BLaER1 (cell line): ENCODE data around the gene PRAMEF20.
"Not testable (repeated sequence)": the region's sequence is repeated elsewhere in the genome, so short reads cannot be mapped to it uniquely, and the experiment has no call there.

Experiments used
- H3K27ac ChIP-seq: shearing (Covaris generic); formaldehyde crosslinking; 2 replicates; pipeline ENCODE4 v1.8.1; 2022
- H3K27me3 ChIP-seq: shearing (Covaris generic); formaldehyde crosslinking; 2 replicates; pipeline ENCODE4 v1.8.1; 2022
- H3K36me3 ChIP-seq: shearing (Covaris generic); formaldehyde crosslinking; 2 replicates; pipeline ENCODE4 v1.8.1; 2022
- H3K4me1 ChIP-seq: shearing (Covaris generic); formaldehyde crosslinking; 2 replicates; pipeline ENCODE4 v1.8.1; 2022
- H3K4me2 ChIP-seq: shearing (Covaris generic); formaldehyde crosslinking; 2 replicates; pipeline ENCODE4 v1.8.1; 2022
- H3K4me3 ChIP-seq: shearing (Covaris generic); formaldehyde crosslinking; 2 replicates; pipeline ENCODE4 v1.8.1; 2022
- H3K9ac ChIP-seq: shearing (Covaris generic); formaldehyde crosslinking; 2 replicates; pipeline ENCODE4 v1.8.1; 2022
- H3K9me3 ChIP-seq: shearing (Covaris generic); formaldehyde crosslinking; 2 replicates; pipeline ENCODE4 v1.8.1; 2022
- H4K20me1 ChIP-seq: shearing (Covaris generic); formaldehyde crosslinking; 2 replicates; pipeline ENCODE4 v1.8.1; 2022
- Cebpa-rat ChIP-seq: shearing (Covaris generic); IDR thresholded peaks from 2 replicates; pipeline ENCODE4 v1.8.1; 2022

PRAMEF20 gene

GRCh38 chr1:13410150-13410549 is at the start of gene PRAMEF20:
Gene PRAMEF20, plus strand, starts transcription at chr1:13410450. Its CDS starts 5,905 bp downstream, at chr1:13416355.
- not testable (repeated sequence) for H3K4me1 ChIP-seq, H3K27me3 ChIP-seq, H3K4me2 ChIP-seq, H3K9me3 ChIP-seq, H4K20me1 ChIP-seq, H3K27ac ChIP-seq, H3K4me3 ChIP-seq, H3K9ac ChIP-seq, H3K36me3 ChIP-seq

GRCh38 chr1:13362364-13362763 is 47.9 kb upstream of the PRAMEF20 start:
- not testable (repeated sequence) for H3K4me2 ChIP-seq, H3K9ac ChIP-seq, H3K36me3 ChIP-seq, H3K27ac ChIP-seq, H3K9me3 ChIP-seq, H4K20me1 ChIP-seq, H3K4me3 ChIP-seq, H3K27me3 ChIP-seq, H3K4me1 ChIP-seq

GRCh38 chr1:13364928-13365327 is 45.3 kb upstream of the PRAMEF20 start:
- not testable (repeated sequence) for H3K27ac ChIP-seq, H4K20me1 ChIP-seq, H3K27me3 ChIP-seq, H3K36me3 ChIP-seq, H3K4me1 ChIP-seq, H3K4me3 ChIP-seq, H3K4me2 ChIP-seq, H3K9ac ChIP-seq, H3K9me3 ChIP-seq

GRCh38 chr1:13366536-13366935 is 43.7 kb upstream of the PRAMEF20 start:
- H3K4me3 ChIP-seq, H3K4me2 ChIP-seq, H4K20me1 ChIP-seq, H3K9me3 ChIP-seq, H3K9ac ChIP-seq, H3K27me3 ChIP-seq, H3K27ac ChIP-seq, H3K36me3 ChIP-seq, H3K4me1 ChIP-seq: not testable (repeated sequence)

- H4K20me1 ChIP-seq, H3K4me1 ChIP-seq, H3K27me3 ChIP-seq, H3K27ac ChIP-seq, H3K4me2 ChIP-seq, H3K4me3 ChIP-seq, H3K9me3 ChIP-seq, H3K36me3 ChIP-seq, H3K9ac ChIP-seq: not testable (repeated sequence)
Measured at GRCh38 chr1:13368544-13368943, 41.7 kb upstream of the PRAMEF20 start.

- not testable (repeated sequence) for H4K20me1 ChIP-seq, H3K27me3 ChIP-seq, H3K4me2 ChIP-seq, H3K4me1 ChIP-seq, H3K9me3 ChIP-seq, H3K4me3 ChIP-seq, H3K27ac ChIP-seq, H3K36me3 ChIP-seq, H3K9ac ChIP-seq
Measured at GRCh38 chr1:13378983-13379382, 31.3 kb upstream of the PRAMEF20 start.

- not testable (repeated sequence) for H3K27me3 ChIP-seq, H3K4me3 ChIP-seq, H3K36me3 ChIP-seq, H4K20me1 ChIP-seq, H3K4me1 ChIP-seq, H3K9ac ChIP-seq, H3K27ac ChIP-seq, H3K4me2 ChIP-seq, H3K9me3 ChIP-seq
Measured at GRCh38 chr1:13380380-13380779, 29.9 kb upstream of the PRAMEF20 start.

GRCh38 chr1:13389332-13389731 is 20.9 kb upstream of the PRAMEF20 start, which contains the start of gene PRAMEF17:
Gene PRAMEF17, plus strand, starts transcription at chr1:13389632. Its CDS starts 26 bp downstream, at chr1:13389658.
- H3K9me3 ChIP-seq, H3K27ac ChIP-seq, H3K4me1 ChIP-seq, H3K4me2 ChIP-seq, H3K36me3 ChIP-seq, H3K4me3 ChIP-seq, H3K27me3 ChIP-seq, H3K9ac ChIP-seq, H4K20me1 ChIP-seq: not testable (repeated sequence)

GRCh38 chr1:13393004-13393403 is 17.2 kb upstream of the PRAMEF20 start:
- not testable (repeated sequence) for H3K9me3 ChIP-seq

GRCh38 chr1:13394761-13395160 is 15.5 kb upstream of the PRAMEF20 start:
- H3K4me3 ChIP-seq, H3K9me3 ChIP-seq, H3K4me1 ChIP-seq, H3K27me3 ChIP-seq, H3K9ac ChIP-seq, H3K36me3 ChIP-seq, H3K27ac ChIP-seq, H4K20me1 ChIP-seq, H3K4me2 ChIP-seq: not testable (repeated sequence)

More at GRCh38 chr1:13393004-13393403, 17.2 kb upstream of the PRAMEF20 start:
- not testable (repeated sequence) for H3K36me3 ChIP-seq, H3K4me1 ChIP-seq, H3K9ac ChIP-seq, H3K27ac ChIP-seq, H4K20me1 ChIP-seq, H3K4me2 ChIP-seq, H3K27me3 ChIP-seq, H3K4me3 ChIP-seq

GRCh38 chr1:13395311-13395710 is 14.9 kb upstream of the PRAMEF20 start:
- not testable (repeated sequence) for H3K27me3 ChIP-seq

GRCh38 chr1:13407811-13408210 is 2.4 kb upstream of the PRAMEF20 start:
- no peak for TF ChIP-seq Cebpa-rat
- Histone ChIP-seq H3K4me1 (no peaks in the 10 kb centered on the region), H3K9me3 (no peaks in the 10 kb centered on the region), H3K4me2 (no peak overlapping the region), H3K4me3 (no peak overlapping the region), H3K9ac (no peak overlapping the region), H3K36me3 (no peaks in the 10 kb centered on the region), H3K27ac (no peak overlapping the region), H4K20me1 (no peaks in the 10 kb centered on the region), H3K27me3 (no peaks in the 10 kb centered on the region)

More at GRCh38 chr1:13395311-13395710, 14.9 kb upstream of the PRAMEF20 start:
- not testable (repeated sequence) for H3K36me3 ChIP-seq, H3K4me1 ChIP-seq, H3K9me3 ChIP-seq, H3K4me3 ChIP-seq, H3K27ac ChIP-seq, H3K9ac ChIP-seq, H3K4me2 ChIP-seq, H4K20me1 ChIP-seq
